SK-N-MC (cell line): Measurements from ENCODE around the gene PRCP.

Experiments
- EZH2 ChIP-seq: fragments of 200-600 bp; sonication (generic); IDR thresholded peaks from one replicate; pipeline ENCODE4 v1.6.1; 2017; ENCODE audit warnings: antibody characterized with exemption
- POLR2AphosphoS5 ChIP-seq: IDR thresholded peaks from 2 replicates; pipeline ENCODE4 v1.6.1; 2012; ENCODE audit warnings: mild to moderate bottlenecking, low read depth, low read length, borderline replicate concordance

DNA sequence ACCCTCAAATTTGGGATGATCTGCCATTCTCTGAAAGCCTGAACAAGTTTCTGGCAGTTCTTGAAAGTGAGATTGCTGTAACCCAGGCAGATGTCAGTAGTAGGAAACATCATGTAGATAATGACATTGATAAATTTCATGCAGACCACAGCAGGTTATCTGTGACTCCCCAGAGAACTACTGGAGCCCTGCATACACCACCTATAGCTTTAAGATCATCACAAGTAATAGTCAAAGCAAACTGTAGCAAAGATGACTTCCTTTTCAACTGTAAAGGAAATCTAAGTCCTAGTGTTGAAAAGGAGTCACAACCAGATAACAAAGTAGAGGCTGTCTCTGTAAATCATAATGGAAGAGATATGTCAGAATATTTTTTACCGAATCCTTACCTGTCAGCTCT, 32.3 kb upstream of the PRCP start:
- TF ChIP-seq EZH2 = no peak
- TF ChIP-seq POLR2AphosphoS5 = no peak
